HG03354 (cell line): ENCODE results near the gene SDF2L1.
A peak's percentile ranks its signal among the peaks of the same experiment; 100 is the strongest.
"Not testable (repeated sequence)": the region's sequence is repeated elsewhere in the genome, so short reads cannot be mapped to it uniquely, and the experiment has no call there.

Experiments used
- ATAC-seq: cut with Tn5 transposase; IDR thresholded peaks from one replicate; pipeline ENCODE4 v1.9.1; 2021; ENCODE audit warnings: mild to moderate bottlenecking; ENCODE audit not compliant: unreplicated experiment, poor library complexity, severe bottlenecking

The SDF2L1 gene

GRCh38 chr22:21635771-21636510, 6.2 kb upstream of the SDF2L1 start:
- no peak for ATAC-seq

- ATAC-seq, result no peak
Observed at GRCh38 chr22:21636629-21637218, 5.4 kb upstream of the SDF2L1 start.

- ATAC-seq, result not testable (repeated sequence)
Observed at GRCh38 chr22:21637450-21637849, 4.7 kb upstream of the SDF2L1 start.

- no peak for ATAC-seq
Observed at GRCh38 chr22:21639359-21639758, 2.7 kb upstream of the SDF2L1 start.

- no peak for ATAC-seq
Observed at GRCh38 chr22:21640810-21641209, 1.3 kb upstream of the SDF2L1 start.

- peak; percentile 10 for ATAC-seq
Observed at GRCh38 chr22:21641417-21641788, 699 bp upstream of the SDF2L1 start.

- no peak for ATAC-seq
Observed at GRCh38 chr22:21642584-21643448, 714 bp downstream of the SDF2L1 start.

GRCh38 chr22:21643533-21644357, 1.6 kb downstream of the SDF2L1 start:
- ATAC-seq, result no peak

- not testable (repeated sequence) for ATAC-seq
Observed at GRCh38 chr22:21645513-21645912, 3.4 kb downstream of the SDF2L1 start.

GRCh38 chr22:21646608-21647590, 4.8 kb downstream of the SDF2L1 start:
- ATAC-seq, result no peak

- no peak for ATAC-seq
Observed at GRCh38 chr22:21650280-21650679, 8.2 kb downstream of the SDF2L1 start.

GRCh38 chr22:21650823-21651520, 8.9 kb downstream of the SDF2L1 start:
- no peak for ATAC-seq

GRCh38 chr22:21651521-21652009, 9.5 kb downstream of the SDF2L1 start:
- peak; percentile 29 for ATAC-seq

GRCh38 chr22:21652010-21652546, 10.0 kb downstream of the SDF2L1 start:
- peak; percentile 88 for ATAC-seq

GRCh38 chr22:21652547-21653545, 10.7 kb downstream of the SDF2L1 start:
- peak; percentile 12 for ATAC-seq

GRCh38 chr22:21657020-21657359, 14.9 kb downstream of the SDF2L1 start:
- ATAC-seq, result no peak
